ENCODE measurements around the gene PTH. TPM values are rescaled to one million over a fixed set of nuclear protein-coding genes. Genes with fewer than 3 reads are reported as not detected.
A peak's percentile ranks its signal among the peaks of the same experiment; 100 is the strongest.

The PTH gene
- total and polyA plus RNA-seq, 2 experiments from 2014 or later: 1.4 TPM; not detected in 1

- 44% methylated on average over 3 of the region's 3 CpGs for WGBS (ENCODE audit: low lambda C conversion rate, missing lambda C conversion rate)
- H3K4me3 ChIP-seq: no peak overlapping the region
- H3K4me2 ChIP-seq: no peak overlapping the region
- DNase-seq (ENCODE audit: low spot score): no peak
- H3K9me3 ChIP-seq (ENCODE audit: low read depth): no peaks in the 10 kb centered on the region
- H3K36me3 ChIP-seq (replicated peaks; ENCODE audit: insufficient read depth, low read depth): no peaks in the 10 kb centered on the region
- no peaks in the 10 kb centered on the region for H3K9me2 ChIP-seq (replicated peaks; ENCODE audit: insufficient read depth)
- H3K27ac ChIP-seq: no peak overlapping the region
- no peaks in the 10 kb centered on the region for H4K20me1 ChIP-seq (ENCODE audit: insufficient read depth, poor library complexity, severe bottlenecking)
- no peaks in the 10 kb centered on the region for H3K27me3 ChIP-seq
- no peaks in the 10 kb centered on the region for H3K4me1 ChIP-seq (ENCODE audit: insufficient read depth)
- TF ChIP-seq EZH2phosphoT487 (IDR thresholded peaks at IDR 0.05; ENCODE audit: low read depth, severe bottlenecking, unreplicated experiment): no peak
- TF ChIP-seq EZH2 (IDR thresholded peaks at IDR 0.05; ENCODE audit: borderline replicate concordance): no peak
- no peak for TF ChIP-seq CTCF (IDR thresholded peaks at IDR 0.05; ENCODE audit: poor library complexity)
- H3K79me2 ChIP-seq: no peaks in the 10 kb centered on the region
- H2AFZ ChIP-seq: no peak overlapping the region
Observed at GRCh38 chr11:13494051-13494450, 1.7 kb downstream of the PTH start.

- Histone ChIP-seq H3K9me3 (ENCODE audit: low read depth) (no peaks in the 10 kb centered on the region), H3K36me3 (replicated peaks; ENCODE audit: insufficient read depth, low read depth) (no peaks in the 10 kb centered on the region), H2AFZ (no peak overlapping the region), H4K20me1 (ENCODE audit: insufficient read depth, poor library complexity, severe bottlenecking) (no peaks in the 10 kb centered on the region), H3K4me1 (ENCODE audit: insufficient read depth) (no peaks in the 10 kb centered on the region), H3K27ac (no peak overlapping the region), H3K79me2 (no peaks in the 10 kb centered on the region), H3K9me2 (replicated peaks; ENCODE audit: insufficient read depth) (no peaks in the 10 kb centered on the region), H3K27me3 (no peaks in the 10 kb centered on the region), H3K4me3 (no peak overlapping the region), H3K4me2 (peak overlapping the region; percentile 44)
- TF ChIP-seq EZH2phosphoT487 (IDR thresholded peaks at IDR 0.05; ENCODE audit: low read depth, severe bottlenecking, unreplicated experiment): no peak
- no peak for TF ChIP-seq EZH2 (IDR thresholded peaks at IDR 0.05; ENCODE audit: borderline replicate concordance)
- TF ChIP-seq CTCF (IDR thresholded peaks at IDR 0.05; ENCODE audit: poor library complexity): peak; percentile 21
- WGBS (ENCODE audit: low lambda C conversion rate, missing lambda C conversion rate): 69% methylated on average over 5 of the region's 5 CpGs
- no peak for DNase-seq (ENCODE audit: low spot score)
Observed at GRCh38 chr11:13487661-13488030, 8.2 kb downstream of the PTH start.

- H3K9me2 ChIP-seq (replicated peaks; ENCODE audit: insufficient read depth): no peaks in the 10 kb centered on the region
- H2AFZ ChIP-seq: no peak overlapping the region
- WGBS (ENCODE audit: low lambda C conversion rate, missing lambda C conversion rate): 68% methylated on average over 26 of the region's 26 CpGs
- peak overlapping the region; percentile 44 for H3K4me2 ChIP-seq
- H3K27me3 ChIP-seq: no peaks in the 10 kb centered on the region
- no peaks in the 10 kb centered on the region for H3K9me3 ChIP-seq (ENCODE audit: low read depth)
- TF ChIP-seq CTCF (IDR thresholded peaks at IDR 0.05; ENCODE audit: poor library complexity) (peak; percentile 29), EZH2 (IDR thresholded peaks at IDR 0.05; ENCODE audit: borderline replicate concordance) (no peak)
- H3K4me1 ChIP-seq (ENCODE audit: insufficient read depth): no peaks in the 10 kb centered on the region
- DNase-seq (ENCODE audit: low spot score): peak; percentile 44
- H3K4me3 ChIP-seq: no peak overlapping the region
- H4K20me1 ChIP-seq (ENCODE audit: insufficient read depth, poor library complexity, severe bottlenecking): no peaks in the 10 kb centered on the region
- no peaks in the 10 kb centered on the region for H3K36me3 ChIP-seq (replicated peaks; ENCODE audit: insufficient read depth, low read depth)
- H3K79me2 ChIP-seq: no peaks in the 10 kb centered on the region
- no peak overlapping the region for H3K27ac ChIP-seq
Observed at GRCh38 chr11:13486926-13487660, 8.7 kb downstream of the PTH start.

All from hepatocyte (in vitro differentiated cells).